Middle frontal gyrus (tissue), 1 donor: ENCODE data around the gene THBS1.

Experiments
- DNase-seq: peaks from one replicate; pipeline ENCODE4 v3.0.0-alpha.2; 2015; ENCODE audit warnings: low spot score; ENCODE audit errors: extremely low spot score

Gene THBS1

GRCh38 chr15:39573844-39574243 is 7.0 kb upstream of the THBS1 start:
- no peak for DNase-seq

GRCh38 chr15:39574427-39574826 is 6.5 kb upstream of the THBS1 start:
- no peak for DNase-seq

DNA sequence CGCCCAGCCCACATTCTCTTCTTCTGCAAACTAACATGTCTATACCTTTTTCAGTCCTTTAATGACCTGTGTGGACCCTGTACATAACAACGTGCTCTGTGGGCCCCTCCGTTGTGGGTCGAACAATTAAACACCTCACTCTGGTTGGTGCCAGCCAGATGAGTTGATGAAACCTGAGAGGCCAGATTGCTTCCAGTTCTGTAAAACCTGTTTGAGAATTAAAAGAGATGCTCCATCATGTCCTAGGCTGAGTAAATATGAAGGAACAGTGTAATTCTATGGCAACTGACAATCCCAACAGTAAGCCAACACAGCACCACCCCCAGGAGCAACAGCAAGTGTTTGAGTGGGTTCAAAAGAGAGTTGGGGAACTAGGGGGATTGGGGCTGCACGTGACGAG is 5.7 kb upstream of the THBS1 start:
- no peak for DNase-seq

DNA sequence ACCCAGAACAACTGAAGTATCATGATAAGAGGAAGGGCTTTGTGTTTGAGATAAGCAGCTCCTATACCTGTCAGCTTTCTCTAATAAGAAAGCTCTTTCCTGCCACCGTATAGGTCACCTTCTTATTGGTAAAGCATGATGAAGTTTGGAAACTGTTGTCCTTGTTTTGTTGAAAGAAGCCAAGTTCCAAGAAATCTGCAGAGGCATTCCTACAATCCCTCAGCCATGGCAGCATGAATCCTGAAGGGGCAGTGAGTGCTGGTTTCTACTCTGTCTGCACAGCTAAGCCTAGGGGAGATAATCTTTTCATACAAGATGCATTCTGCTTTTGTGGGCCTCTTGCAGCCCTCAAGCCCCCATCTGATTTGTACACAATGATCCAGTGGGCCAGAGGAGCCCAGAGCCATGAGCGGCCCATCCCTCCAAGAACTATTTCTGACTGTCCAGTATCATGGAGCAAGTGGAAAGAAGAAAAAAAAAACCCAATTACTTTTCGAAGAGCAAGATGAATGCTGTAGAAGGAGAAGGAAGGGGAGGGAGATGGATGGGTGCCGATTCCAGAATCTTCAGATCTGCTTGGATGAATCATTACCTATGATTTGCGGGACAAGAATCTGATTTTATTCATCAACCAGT is 1.9 kb upstream of the THBS1 start:
- no peak for DNase-seq

DNA sequence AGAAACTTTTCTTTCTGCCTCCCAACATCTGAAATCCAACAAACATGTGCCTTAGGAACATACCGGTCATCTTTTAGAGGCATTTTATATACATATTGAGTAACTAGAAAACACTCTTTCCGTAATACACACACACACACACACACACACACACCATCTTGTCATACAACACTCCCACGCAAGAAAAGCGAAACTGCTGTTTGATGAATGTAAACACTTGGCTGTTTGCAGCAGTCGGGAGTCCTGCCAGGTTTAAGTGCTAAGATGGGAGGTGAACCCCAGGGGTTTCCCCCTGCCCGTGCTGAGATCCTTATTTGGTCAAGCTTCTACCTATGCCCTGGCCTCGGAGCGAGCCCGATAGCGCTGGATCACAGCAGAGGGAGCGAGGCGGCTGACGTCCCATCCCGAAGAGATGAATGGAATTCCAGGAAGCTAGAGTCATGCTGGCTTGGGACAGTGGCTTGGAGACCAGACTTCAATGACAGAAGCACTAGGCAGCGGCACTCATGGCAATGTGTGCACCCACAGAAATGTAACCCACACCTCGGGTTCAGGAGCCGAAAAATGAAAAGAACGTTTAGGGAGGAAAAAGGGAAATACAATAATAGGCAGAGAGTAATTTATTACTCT is 1.3 kb upstream of the THBS1 start:
- no peak for DNase-seq

- peak; percentile 54 for DNase-seq
Observed at GRCh38 chr15:39580117-39580484, 778 bp upstream of the THBS1 start.

- no peak for DNase-seq
Observed at GRCh38 chr15:39581242-39581792, 438 bp downstream of the THBS1 start.

DNA sequence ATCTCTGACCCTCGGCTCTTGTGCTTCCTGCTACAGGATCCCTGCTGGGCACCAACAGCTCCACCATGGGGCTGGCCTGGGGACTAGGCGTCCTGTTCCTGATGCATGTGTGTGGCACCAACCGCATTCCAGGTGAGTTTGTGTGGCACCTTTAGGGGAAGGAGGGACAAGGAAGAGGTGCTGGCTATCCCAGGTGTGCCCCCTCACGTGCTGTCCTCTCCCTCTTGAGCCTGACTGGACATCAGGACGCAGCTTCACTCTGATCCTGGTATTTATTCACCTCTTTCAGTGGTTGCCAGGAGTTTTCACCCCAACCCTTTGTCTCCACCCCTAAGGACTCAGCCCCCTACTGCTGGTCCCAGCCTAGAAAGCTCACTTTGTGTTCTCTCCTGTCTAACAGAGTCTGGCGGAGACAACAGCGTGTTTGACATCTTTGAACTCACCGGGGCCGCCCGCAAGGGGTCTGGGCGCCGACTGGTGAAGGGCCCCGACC is 960 bp downstream of the THBS1 start:
- DNase-seq = no peak

DNA sequence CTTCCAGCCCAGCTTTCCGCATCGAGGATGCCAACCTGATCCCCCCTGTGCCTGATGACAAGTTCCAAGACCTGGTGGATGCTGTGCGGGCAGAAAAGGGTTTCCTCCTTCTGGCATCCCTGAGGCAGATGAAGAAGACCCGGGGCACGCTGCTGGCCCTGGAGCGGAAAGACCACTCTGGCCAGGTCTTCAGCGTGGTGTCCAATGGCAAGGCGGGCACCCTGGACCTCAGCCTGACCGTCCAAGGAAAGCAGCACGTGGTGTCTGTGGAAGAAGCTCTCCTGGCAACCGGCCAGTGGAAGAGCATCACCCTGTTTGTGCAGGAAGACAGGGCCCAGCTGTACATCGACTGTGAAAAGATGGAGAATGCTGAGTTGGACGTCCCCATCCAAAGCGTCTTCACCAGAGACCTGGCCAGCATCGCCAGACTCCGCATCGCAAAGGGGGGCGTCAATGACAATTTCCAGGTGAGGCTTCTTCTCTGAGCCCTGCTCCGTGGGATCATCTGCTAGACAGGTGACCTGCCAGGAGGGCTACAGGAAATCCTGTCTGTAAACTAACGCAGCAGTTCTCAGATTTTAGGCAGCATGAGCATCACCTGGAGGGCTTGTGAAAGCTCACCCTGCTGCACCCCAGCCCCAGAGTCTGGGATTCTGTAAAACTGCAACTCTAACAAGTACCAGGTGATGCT is 1.6 kb downstream of the THBS1 start:
- DNase-seq = no peak

- no peak for DNase-seq
Observed at GRCh38 chr15:39582977-39583595, 2.2 kb downstream of the THBS1 start.

DNA sequence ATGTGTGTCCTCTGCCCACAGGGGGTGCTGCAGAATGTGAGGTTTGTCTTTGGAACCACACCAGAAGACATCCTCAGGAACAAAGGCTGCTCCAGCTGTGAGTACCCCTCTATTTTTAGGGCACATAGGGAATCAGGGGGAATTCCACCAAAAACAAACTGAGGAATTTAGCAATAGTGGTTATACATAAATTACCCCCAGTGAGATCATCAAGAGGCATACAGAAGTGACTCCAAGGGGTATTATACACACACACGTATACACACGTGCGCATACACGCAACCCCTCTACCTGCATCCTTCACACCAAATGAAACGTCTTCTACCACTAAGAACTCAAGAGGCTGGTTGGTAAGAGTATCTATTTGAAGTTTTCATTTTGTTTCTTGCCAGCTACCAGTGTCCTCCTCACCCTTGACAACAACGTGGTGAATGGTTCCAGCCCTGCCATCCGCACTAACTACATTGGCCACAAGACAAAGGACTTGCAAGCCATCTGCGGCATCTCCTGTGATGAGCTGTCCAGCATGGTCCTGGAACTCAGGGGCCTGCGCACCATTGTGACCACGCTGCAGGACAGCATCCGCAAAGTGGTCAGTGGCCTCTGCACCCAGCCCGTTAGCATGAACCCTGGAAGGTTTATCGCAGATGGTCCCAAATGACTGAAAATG is 2.9 kb downstream of the THBS1 start:
- no peak for DNase-seq

GRCh38 chr15:39584266-39584659 is 3.4 kb downstream of the THBS1 start:
- no peak for DNase-seq

DNA sequence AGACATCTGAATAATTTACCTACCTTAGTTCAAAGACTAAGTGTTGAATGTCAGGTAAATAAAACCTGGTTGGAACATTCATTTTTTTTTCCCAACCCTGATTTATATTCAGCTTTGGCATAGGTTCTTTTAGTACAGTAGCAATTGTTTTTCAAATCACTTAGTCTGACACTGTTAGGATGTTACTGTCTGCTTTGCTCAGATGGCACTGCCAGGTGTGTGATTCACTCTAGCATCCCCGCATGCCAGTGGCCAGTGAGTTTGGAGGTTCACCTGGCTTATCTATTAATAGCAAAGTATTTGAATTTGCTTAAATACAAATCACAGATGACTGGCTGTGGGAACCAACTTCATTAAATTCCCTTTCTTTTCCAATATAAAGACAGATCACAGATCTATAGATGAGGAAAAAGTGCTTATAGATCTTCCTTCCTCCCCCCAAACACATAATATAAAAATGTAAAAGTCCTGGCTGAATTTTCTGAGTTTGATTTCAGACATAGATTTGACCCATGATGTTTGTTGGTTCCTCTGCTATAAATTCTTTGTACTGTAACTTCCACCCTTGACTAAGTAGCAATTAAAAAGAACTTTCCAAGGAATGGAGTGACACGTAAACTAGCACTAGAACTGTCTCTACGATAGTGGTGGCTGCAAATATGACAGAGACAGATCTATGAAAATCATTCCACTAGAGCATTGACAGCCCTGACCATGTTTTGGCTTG is 3.9 kb downstream of the THBS1 start:
- DNase-seq = no peak

GRCh38 chr15:39585389-39585841 is 4.5 kb downstream of the THBS1 start:
- DNase-seq = no peak

DNA sequence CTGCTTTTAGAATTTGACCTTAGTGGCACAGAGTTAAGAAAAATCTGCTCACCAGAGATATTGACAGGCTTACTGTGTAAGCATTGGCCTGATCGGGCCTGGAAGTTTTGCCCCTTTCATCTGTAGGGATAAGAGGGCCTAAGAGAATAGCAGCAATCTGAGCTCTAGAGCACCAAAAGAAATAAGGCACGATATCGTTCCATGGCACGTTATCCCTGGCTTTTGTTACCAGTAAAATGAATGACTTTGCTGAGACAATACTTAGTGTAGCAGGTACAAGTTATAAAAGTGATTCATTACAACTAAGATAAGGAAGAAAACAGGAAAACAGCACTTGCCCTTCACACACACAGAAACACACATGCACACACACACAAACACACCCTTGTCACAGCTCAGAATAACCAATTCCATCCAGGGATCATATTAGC is 5.0 kb downstream of the THBS1 start:
- no peak for DNase-seq

GRCh38 chr15:39586387-39587095 is 5.7 kb downstream of the THBS1 start:
- no peak for DNase-seq

DNA sequence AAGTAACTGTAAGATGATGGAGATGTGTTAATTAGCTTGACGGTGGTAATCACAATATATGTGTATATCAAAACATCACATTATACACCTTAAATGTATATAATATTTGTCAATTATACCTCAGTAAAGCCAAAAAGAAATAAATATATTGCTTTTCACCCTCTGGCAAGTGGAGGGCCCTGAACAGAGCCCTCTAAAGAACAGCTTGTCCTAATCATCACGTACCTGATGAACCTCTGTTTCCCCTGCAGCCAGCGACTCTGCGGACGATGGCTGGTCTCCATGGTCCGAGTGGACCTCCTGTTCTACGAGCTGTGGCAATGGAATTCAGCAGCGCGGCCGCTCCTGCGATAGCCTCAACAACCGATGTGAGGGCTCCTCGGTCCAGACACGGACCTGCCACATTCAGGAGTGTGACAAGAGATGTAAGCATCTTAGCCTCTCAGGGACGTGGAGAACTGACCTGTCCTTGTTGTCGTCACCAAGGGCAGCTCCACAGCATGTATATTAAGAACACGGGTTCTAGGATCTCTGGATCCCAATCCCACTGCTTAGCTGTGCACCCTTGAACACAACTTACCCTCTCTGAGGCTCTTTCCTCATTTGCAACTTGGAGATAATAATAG is 6.3 kb downstream of the THBS1 start:
- no peak for DNase-seq

DNA sequence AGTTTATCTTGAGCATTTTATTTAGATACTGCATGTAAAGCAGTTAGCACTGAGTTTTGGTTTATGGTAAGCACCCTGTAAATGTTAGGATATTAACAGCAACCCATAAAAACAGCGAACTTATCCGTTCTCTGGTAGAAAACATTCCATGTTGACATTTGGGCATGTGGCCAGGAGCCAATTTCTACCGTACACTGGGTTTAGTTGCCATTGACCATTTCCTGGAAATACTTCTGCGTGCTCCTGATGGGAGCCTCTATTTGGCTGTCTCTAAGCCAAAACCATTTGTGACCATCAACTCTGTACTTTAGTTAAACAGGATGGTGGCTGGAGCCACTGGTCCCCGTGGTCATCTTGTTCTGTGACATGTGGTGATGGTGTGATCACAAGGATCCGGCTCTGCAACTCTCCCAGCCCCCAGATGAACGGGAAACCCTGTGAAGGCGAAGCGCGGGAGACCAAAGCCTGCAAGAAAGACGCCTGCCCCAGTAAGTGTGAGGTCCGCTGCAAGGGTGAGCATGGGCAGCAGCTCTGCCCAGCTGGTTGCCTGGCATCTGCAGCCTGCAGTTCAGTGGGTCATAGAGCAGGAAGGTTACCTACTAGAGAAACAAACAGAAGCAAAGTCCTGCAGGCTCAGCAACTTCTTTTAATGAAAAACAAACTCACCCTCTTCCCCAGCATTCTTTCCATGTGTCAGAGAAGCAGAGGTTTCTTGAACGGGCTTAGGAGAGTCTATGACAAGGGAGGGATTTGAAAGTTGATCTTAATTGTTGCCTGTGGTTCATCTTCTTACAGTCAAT is 7.1 kb downstream of the THBS1 start:
- DNase-seq = no peak
